GM18505 (cell line): ENCODE measurements around the gene ZC3H7B.
"Not testable (repeated sequence)": the region's sequence is repeated elsewhere in the genome, so short reads cannot be mapped to it uniquely, and the experiment has no call there.

Experiments used
- ATAC-seq: cut with Tn5 transposase; IDR thresholded peaks from one replicate; pipeline ENCODE4 v1.9.1; 2021; ENCODE audit not compliant: unreplicated experiment
- POLR2A ChIP-seq: IDR thresholded peaks from 4 replicates; pipeline ENCODE4 v1.6.1; 2011; ENCODE audit warnings: borderline replicate concordance; ENCODE audit not compliant: insufficient read depth, insufficient read length; ENCODE audit errors: extremely low read depth

ZC3H7B gene

DNA sequence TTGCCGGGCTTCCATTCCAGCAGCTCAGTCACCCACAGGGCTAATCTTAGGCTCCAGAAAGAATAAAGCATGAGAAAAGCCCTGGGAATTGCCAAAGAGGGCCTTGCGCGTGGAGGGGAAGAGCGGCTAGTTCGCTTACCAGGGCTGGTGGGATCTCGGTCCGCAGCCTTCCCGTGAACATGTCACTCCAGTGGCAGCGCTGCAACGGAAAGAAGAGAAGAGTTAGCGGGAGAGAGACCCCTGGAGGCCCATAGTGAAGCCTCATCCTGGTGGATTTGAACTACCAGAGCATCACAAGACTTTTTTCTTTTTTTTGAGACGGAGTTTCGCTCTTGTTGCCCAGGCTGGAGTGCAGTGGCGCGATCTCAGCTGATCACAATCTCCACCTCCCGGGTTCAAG, 33.4 kb upstream of the ZC3H7B start:
- ATAC-seq, result no peak

DNA sequence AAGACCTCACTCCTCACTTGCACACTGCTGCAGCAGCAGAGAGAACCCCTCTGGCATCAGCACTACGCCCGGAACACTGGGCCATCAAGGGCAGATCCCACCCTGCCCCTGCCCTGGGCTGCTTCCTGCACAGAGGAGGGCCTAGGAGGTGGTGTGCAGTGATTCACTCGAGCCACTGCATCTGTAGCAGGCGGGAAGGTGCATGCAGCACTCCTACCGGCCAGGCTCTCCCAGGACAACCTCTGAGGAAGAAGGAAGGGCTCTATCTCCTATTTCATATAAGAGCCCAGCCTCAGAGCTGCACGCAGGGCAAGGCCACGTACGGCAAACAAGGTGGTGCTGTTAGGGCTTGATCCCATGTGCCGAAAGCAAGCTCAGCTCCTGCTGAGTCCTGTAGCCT, 29.5 kb upstream of the ZC3H7B start:
- no peak for ATAC-seq
- no peak for TF ChIP-seq POLR2A

More for the DNA sequence above, 33.4 kb upstream of the ZC3H7B start:
- TF ChIP-seq POLR2A, result no peak

DNA sequence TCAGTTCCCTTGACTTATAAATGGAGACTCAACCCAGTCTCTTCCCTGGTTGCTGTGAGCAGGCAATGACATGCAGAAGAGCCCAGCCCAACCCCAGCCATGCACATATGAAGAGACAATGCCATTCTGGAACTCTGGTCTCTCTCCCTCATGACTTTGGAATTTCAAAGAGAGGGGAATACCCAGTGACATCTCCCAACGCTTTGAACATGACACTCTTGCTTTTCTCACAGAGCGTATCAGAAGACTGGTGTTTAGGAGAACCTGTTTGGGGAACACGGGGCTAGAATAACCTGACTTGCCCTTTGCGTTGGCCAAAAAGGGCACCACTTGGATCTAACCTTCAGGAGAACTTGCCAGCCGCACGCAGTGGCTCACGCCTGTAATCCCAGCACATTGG, 28.2 kb upstream of the ZC3H7B start:
- TF ChIP-seq POLR2A, result no peak
- ATAC-seq, result no peak

DNA sequence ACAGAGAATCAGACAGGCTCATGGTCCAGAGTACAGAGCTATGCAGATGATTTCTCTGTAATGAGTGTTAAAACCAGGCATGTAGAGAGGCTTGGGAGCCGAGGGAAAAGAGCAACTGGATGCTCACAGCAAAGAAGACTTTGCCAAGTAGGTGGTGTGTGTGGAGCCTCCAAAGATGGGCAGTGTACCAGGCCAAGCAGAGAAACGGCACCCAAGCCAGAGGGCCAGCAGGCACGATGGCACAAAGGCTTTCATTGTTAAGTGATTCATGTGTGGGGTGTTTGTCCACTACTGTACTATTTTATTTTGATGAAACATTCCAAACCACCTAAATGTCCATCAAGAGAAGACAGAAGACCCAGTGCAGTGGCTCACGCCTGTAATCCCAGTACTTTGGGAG, 26.5 kb upstream of the ZC3H7B start:
- no peak for ATAC-seq
- TF ChIP-seq POLR2A, result no peak

DNA sequence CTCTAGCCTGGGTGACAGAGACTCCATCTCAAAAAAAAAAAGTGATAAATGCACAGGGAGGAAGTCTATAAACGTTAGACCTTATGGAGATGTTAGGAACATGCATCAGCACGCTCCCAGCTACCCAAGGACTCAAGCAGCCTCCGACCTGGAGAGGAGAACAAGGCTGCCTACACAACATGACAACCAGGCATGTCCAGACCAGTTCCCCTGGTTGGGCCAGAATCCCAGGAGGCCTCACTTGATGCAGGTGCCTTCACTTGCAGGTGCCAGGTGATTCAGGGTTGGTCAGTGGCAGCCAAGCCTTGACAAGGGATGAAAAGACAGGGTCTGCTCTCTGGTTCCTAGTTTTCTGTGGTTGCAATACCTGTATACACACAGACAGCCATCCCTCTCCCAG, 21.3 kb upstream of the ZC3H7B start:
- no peak for ATAC-seq

DNA sequence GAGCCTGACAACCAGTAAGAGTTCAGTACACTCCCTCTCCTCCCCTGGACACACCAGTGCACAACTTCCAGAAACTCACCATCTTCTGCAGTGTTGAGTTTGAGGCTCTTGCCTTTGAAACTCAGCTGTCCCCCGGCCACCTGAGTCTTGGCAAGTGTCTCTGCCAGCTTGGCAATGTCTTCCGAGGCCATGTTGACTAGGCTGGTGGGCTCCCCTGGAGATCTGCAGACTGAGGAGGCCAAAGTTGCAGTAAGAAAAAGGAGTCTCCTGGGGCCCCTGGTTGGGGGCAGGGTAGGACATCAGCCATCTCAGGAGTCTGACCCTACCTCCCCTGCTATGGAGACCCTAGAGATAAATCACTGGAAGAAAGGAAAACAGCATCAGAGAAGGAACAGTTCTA, 20.5 kb upstream of the ZC3H7B start:
- TF ChIP-seq POLR2A, result no peak
- no peak for ATAC-seq

More for the DNA sequence above, 21.3 kb upstream of the ZC3H7B start:
- no peak for TF ChIP-seq POLR2A

DNA sequence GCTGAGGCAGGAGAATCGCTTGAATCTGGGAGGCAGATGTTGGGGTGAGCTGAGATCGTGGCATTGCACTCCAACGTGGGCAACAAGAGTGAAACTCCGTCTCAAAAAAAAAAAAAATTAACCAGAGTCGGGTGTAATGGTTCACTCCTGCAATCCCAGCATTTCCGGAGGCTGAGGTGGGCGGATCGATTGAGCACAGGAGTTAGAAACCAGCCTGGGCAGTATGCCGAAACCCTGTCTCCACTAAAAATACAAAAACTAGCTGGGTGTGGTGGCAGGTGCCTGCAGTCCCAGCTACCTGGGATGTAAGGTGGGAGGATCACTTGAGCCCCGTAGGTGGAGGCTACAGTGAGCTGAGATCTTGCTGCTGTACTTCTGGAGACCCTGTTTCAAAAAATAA, 16.9 kb upstream of the ZC3H7B start:
- no peak for TF ChIP-seq POLR2A
- ATAC-seq, result no peak

DNA sequence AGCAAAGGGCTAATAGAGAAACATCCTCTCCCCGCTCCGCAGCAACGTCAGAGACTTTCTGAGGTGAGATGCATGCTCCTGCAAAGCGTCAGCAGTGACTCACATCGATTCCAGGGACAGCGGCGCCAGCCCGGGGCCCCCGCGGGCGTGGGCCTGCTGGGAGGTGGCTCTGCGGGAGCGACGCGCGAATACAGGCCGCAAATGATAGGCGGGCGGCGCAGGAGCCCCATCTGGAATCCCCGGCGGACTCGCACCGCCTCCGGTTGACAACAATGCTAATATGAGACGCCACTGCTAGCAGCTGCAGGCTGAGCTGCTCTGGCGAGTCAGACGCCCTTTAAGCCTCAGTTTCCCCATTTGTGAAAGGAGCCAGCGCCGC, 15.9 kb upstream of the ZC3H7B start:
- peak; percentile 26 for ATAC-seq

DNA sequence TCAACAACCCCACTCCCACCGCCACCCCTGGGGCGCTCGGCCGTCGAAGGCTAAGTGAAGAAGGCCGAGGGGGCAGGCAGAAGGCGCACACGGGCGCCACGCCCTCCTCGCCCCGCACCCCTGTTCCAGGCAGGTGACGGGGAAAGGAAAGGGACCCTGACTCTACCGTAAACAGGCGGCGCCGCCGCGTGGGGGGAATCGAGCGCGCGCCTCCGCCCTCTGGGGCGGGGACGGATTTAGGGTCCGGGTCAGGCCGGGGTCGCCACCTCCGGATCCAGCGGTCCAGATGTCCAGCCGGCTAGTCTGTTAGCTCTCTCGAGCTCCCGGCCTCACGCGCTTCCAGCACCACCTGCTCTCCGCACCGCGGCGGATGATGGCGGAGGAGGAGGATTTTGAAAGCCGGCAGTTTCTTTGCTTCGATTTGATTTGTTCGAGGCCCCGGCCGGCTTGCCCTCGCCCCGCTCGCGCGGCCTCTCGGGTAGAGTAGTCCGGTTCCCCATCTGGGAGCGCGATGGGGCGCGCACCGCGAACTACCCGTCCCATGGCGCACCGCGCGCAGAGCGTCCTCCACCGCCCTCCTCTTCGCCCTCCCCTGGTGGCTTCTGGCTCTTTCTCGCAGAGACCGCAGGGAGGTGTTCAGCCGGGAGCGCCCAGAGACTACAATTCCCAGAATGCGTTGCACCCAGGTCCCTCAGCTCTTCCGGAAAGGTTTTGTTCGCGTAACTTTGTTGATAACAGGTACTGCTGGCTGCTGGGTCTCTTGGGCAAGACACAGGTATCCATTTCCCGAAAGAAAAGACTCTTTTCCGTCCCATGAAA, 15.3 kb upstream of the ZC3H7B start, which contains the start of gene RANGAP1:
RANGAP1 (minus strand) TSS at position 368 of the 819 bp plus-strand sequence. CDS start 5,143 bp downstream, outside the sequence.
- ATAC-seq, result peak; percentile 90
- peak; percentile 87 for TF ChIP-seq POLR2A

More for the DNA sequence above, 15.9 kb upstream of the ZC3H7B start:
- peak; percentile 36 for TF ChIP-seq POLR2A

DNA sequence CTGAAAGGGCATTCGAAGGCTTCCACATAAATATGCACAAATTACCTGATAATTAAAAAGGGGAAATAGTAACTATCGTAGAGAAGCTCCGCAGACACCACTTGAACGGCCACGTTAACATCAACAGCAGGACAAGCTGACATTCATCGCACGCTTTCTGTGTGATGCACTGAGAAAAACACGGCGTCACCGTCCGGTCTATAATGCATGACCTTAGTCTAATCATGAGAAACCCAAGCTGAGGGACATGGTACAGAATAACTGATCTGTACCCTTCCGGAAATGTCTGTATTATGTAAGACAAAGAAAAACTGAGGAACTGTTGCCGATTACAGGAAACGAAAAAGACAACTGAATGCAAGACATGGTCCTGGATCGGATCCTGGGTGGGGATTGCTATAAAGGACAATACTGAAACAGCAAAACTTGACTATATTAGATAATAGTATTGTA, 14.7 kb upstream of the ZC3H7B start:
- ATAC-seq, result peak; percentile 15
- TF ChIP-seq POLR2A, result peak; percentile 21

DNA sequence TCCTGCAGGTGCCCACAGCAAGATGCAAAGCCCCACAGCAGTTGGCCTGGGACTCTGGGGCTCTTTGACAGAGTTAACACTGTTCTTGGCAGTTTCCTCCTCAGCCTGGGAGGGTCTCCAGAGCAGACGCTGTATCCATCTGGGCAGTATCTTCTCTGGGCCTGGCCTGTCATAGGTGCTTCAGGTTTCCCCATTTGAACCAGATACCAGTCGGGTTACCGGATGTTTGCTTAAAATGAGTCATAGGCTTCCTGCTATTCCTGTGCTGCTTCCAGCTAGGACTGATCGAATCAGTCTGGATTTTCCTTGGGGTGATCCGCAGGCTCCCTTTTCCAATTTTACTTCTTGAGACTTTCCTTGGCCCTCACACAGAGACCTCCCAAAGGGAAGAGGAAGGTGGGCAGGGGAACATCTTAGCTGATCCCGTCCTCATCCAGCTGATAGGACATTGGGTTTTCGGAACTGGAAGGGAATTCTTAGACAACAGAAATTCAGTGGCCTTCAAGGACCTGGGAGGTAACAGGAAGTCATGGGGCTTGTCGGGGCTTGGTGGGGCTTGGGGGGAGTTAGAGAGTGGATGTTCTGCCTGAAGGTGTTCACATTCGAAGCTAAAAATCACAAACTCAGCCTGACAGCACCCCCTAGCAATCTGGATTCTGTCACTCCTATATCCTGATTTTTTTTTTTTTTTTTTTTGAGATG, 12.9 kb upstream of the ZC3H7B start:
- ATAC-seq, result no peak

DNA sequence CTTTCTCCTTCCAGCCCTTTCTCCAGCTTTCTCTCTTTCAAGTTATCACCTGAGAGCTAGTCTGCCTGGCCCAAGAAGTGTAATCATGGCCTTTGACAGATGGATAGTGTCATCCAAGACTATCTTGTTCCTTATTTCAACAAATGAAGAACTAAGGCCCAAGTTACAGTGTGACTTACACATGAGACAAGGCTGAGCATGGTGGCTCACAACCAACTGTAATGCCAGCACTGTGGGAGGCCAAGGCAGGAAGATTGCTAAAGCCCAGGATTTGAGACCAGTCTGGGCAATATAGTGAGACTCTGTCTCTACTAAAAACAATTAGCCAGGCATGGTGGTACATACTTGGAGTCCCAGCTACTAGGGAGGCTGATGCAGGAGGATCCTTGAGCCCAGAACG, 11.7 kb upstream of the ZC3H7B start:
- ATAC-seq, result no peak

More for the DNA sequence above, 12.9 kb upstream of the ZC3H7B start:
- no peak for TF ChIP-seq POLR2A

DNA sequence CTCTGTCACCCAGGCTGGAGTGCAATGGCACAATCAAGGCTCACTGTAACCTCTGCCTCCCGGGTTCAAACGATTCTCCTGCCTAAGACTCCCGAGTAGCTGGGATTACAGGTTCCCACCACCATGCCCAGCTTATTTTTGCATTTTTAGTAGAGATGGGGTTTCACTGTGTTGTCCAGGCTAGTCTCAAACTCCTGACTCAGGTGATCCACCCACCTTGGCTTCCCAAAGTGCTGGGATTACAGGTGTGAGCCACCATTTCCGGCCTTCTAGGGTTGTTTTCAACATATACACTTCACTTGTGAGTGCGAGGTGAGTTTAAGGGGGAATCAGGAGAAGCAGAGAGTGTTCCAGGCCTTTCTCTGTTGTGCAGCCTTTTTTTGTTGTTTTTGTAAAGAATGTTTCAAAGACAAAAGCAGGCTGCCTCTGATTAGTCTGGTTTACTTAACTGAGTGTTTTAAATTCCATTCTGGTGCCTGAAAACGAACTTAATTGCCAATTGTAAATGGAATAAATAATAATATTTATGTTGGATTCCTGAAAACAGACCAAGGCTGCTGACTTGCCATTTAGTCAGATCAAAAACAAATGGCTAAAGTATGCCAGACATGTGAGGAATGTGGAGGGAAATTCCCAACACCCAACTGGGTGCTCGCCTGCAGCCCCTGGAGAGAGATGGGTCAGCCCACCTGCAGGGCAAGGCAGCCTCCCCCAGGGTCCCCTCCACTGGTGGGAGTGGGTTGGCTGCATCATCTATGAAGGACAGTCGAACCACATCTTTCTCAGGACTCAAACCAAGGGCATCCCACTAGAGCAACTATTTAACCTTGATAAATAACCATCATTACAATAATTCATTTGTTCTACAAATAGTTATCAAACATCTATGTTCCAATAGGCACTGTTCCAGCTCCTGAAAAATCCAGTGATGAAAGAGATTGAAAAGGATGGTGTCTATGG, 10.8 kb upstream of the ZC3H7B start:
- ATAC-seq, result no peak
- TF ChIP-seq POLR2A, result no peak

More for the DNA sequence above, 11.7 kb upstream of the ZC3H7B start:
- TF ChIP-seq POLR2A, result no peak

DNA sequence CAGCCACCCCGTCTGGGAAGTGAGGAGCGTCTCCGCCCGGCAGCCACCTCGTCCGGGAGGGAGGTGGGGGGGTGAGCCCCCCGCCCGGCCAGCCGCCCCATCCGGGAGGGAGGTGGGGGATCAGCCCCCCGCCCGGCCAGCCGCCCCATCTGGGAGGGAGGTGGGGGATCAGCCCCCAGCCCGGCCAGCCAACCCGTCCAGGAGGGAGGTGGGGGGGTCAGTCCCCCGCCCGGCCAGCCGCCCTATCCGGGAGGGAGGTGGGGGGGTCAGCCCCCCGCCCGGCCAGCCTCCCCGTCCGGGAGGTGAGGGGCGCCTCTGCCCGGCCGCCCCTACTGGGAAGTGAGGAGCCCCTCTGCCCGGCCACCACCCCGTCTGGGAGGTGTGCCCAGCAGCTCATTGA, 6.5 kb upstream of the ZC3H7B start:
- ATAC-seq, result not testable (repeated sequence)
